Activated effector memory CD4-positive, alpha-beta T cell treated with Interleukin-2 at 50 U/mL for 16 hours (primary cell): ENCODE measurements around the gene LIPC.

Experiments used
- DNase-seq: peaks from one replicate; pipeline ENCODE4 v3.0.0-alpha.2; 2020

Gene LIPC

GRCh38 chr15:58431221-58432149 lies at the start of gene LIPC:
Gene LIPC, plus strand, starts transcription at chr15:58431991. Its CDS starts 42 bp downstream, at chr15:58432033.
- no peak for DNase-seq

DNA sequence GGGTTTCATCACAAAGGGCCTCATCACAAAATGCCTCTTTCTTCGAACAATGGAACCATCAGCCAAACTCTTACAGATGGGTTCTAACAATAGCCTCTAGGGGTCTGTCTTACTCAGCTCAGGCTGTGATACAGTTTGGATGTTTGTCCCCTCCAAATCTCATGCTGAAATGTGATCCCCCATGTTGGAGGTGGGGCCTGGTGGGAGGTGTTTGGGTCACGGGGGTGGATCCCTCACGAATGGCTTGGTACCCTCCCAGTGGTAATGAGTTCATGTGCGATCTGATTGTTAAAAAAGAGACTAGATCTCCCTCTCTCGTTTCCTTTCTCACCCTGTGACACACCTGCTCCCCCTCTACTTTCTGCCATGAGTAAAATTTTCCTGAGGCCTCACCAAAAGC lies 47.9 kb upstream of the LIPC start:
- DNase-seq: no peak

DNA sequence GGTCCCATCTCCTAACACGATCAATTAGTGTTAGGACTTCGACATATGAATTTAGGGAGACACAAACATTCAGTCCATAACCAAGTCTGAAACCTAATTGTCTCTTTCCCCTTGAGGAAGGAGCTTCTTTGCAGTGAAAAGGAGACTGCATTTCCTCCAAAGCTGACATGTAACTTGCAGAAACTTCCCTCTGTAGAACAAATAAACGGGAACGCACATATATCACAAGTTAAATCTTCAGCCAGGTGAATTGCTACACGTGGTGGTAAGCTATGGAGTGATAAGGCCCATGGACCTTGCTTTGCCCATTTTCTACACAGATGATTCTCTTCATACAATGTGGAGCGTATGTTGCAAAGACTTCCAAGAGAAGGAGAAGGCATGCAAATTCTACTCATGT lies 47.1 kb upstream of the LIPC start:
- DNase-seq: no peak

GRCh38 chr15:58386081-58386480 lies 45.7 kb upstream of the LIPC start:
- DNase-seq: no peak

DNA sequence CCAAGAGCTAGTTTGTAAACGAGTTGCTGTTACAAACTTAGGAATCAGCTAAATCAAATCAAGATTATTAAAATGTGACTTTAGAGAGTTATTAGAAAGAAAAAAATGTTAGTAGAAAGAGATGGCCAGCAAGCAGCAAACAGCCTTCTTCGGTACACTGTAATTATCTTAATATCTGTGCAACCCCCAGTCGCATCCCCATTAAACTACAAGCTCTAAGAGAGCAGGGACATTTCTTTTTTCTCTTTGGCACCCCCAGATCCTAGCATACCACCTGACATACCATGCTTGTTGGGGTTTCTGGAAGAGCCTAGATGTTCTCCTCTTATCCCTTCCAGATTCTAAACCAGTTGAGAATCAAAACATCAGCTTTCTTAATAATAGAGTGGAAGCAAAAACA lies 45.1 kb upstream of the LIPC start:
- DNase-seq: no peak

DNA sequence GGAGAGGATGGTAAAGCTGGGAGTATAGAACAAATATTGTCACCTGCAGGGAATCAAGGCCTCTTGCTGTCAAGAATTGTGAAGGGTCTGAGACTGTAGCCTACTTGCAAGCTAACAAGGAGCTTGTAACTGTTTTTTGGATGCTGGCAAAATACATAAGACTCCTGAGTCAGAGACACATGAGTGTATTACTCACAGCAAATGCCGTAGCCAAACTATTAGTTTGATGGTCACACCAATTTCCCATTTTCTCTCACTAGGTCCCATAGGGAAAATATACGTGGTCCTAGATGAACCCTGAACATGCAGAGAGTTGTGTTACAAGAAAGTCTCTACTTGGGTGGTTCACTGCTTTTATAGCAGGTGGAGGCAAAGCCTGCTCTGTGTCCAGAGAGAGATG lies 44.7 kb upstream of the LIPC start:
- no peak for DNase-seq

DNA sequence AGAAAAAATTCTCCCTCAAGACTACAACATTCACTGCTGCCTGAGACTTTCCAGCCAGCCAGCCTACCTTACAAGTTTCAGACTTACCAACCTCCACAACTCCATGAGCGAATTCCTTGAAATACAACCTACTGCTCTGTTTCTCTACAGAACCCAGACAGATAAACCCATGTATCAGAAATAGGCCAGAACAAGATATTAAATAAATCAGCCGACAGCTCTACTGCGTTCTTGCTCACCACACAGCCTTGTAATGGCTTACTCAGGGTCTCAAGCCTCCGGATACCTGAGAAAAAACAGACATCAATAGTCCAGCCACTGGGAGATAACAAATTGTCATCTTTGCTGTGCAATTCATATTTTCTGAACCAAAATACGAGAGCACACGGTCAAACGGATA lies 43.6 kb upstream of the LIPC start:
- DNase-seq: no peak

- DNase-seq: no peak
Measured at GRCh38 chr15:58390118-58390517, 41.7 kb upstream of the LIPC start.

DNA sequence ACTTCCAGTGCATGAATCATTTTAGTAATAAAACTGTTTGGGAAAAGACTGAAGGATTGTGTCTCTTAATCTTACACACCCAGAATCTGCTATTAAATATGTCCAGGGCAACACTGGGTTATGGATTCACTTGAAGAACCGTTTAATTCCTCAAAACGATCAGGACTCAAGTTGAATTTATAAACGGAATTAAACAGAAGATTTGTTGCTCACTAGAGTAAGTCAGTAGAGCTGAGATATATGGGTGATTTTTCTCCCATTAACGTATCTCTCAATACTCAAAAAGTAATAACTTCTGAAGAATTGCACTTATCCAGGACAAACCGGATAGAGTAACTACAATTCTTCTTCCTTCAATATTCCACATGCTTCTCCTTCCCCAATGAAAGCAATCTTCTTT lies 41.1 kb upstream of the LIPC start:
- no peak for DNase-seq

GRCh38 chr15:58391088-58391487 lies 40.7 kb upstream of the LIPC start:
- no peak for DNase-seq

- DNase-seq: no peak
Measured at GRCh38 chr15:58392141-58392540, 39.6 kb upstream of the LIPC start.

DNA sequence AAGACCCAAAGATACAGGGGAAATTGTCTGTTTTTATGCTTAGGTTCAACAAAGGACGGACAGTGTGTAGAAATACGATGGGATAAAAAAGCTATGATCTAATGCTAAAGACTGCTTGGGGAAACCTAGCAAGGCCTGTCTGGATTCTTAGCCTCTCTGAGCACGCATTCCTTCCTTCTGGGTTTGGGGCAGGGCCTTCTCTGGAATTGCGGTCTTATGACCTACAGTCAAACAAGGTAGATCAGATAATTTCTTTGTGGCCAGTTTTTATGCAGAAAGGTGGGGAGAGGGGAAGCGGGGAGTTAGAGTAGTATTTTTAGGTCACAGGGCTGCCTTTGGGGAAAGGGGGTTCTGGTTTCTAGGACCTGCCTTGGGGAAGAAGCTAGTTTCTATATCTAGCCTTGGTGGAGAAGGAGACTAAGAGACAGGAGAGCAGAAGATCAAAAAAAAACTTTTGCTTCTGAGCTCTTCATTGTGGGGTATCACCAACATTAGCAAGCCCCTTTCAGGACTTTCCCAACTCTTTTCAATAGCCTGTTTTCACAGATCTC lies 39.1 kb upstream of the LIPC start:
- DNase-seq: no peak

DNA sequence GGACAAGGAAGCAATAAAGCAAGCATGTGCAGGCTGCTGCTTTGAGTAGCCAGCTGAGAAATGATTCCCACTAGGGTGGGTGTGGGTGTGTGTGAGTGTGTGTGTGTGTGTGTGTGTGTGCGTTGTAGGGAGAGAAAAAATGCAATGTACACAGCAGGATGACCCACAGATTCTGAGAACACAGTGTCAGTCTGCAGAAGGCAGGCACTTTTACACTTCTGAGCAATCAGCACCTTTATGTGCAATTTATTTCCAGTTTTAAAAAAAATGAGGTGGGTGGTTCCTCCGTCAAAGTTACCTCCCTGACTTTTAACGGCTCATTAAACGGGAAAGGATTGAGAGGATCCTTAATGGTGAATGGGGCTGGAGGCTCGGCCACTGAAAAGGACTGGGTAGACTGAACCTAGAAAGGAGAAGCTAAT lies 38.5 kb upstream of the LIPC start:
- DNase-seq: no peak

GRCh38 chr15:58396181-58396580 lies 35.6 kb upstream of the LIPC start:
- DNase-seq: no peak

- DNase-seq: no peak
Measured at GRCh38 chr15:58398071-58398470, 33.7 kb upstream of the LIPC start.

DNA sequence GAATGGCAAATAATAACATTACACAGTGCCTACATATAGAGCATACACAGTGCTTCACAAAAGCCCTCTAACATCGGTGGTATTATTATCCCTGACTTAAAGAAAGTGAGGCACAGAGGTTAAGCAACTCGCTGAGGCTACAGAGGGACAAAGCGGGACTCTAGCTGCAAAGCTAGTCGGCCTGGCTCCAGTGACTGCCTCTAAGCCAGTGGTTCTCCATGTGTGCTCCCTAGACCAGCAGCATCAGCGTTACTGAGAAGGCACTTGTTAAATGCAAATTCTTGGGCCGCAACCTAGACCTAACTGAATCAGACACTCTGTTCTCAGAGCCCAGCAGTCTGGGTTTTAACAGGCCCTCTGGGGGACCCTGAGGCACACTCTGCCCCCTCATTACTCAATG lies 33.1 kb upstream of the LIPC start:
- DNase-seq: no peak

DNA sequence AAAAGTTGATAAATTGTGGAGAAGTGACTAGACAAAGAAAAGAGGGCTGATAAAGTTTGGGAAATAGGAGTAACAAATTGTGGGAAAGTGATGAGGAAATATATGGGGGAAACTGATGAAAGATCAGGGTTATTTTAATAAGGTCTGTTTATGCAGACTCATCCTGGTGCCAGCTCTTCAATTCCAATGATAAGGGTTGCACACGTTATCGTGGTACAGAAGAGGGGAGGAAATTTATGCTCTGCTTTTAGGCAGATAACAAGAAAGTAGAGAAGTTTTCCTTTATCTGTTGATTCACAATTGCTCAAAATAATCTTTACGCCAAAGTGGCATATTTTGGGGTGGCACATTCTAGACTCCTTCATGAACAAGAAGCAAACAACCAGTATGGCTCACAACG lies 32.1 kb upstream of the LIPC start:
- DNase-seq: no peak

DNA sequence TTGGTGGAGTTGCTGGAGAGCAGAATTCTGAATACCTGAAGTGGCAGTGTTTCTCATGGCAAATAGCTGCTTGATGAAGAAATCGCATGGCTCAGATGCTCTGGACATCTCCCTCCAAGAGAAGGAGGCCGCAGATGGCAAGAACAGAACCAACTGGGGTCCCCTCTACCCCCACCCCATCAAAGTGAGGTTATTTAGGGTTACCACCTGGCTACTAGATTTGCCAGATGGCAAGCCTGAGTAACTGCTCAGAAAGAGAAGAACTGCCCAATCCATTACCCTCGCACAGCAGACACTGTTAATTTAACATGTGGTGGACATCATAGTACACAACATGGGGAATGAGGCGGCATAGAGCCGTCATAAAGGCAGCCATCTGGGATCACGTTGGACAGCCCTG lies 30.5 kb upstream of the LIPC start:
- no peak for DNase-seq

DNA sequence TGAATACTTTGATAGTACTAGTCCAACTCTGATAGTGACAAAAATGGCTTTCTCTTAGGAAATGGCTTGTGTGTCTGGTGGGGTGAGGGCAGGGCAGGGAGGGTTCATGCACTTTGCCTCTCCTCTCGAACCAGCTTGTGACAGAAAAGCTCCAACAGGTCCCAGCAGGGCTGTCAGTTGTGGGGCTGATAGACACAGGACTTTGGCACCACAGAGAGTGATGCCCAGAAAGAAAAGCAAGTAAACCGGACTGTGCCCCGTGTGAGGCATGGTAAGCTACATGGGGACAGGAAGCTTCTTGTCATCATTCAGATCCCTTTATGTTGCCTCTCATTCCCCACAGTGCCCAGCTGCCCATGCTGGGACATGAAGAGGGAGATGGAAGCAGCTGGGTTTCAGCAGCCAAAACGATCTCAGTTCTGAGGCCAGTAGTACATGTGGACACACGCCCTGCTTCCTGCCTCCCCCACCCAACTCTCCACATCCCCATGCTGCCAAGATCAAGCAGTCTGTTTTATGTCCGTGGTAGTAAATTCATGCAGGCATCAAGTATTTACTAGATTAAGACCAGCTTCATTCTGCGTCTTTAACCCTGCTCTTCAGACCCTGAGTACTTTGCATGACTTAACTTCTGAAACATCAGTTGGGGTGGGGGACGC lies 29.7 kb upstream of the LIPC start:
- no peak for DNase-seq

- no peak for DNase-seq
Measured at GRCh38 chr15:58403581-58403980, 28.2 kb upstream of the LIPC start.

DNA sequence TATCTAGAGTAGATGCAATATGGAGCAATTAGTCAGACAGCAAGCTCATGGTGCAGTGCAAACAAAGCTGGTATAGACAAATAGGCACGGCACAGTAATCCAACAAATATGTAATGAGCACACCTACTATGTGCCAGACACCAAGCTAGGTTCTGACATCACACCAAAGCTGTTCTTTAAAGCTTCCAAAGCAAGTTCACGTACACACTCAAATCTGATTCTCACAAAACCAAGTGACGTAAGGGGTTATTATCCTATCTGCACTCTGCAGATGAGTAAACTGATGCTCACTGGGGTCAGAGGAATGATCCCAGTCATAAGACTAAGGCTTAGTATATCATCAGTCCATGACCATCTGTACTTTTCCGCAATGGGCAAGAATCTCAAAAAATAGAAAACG lies 27.8 kb upstream of the LIPC start:
- DNase-seq: no peak

GRCh38 chr15:58404722-58405121 lies 27.1 kb upstream of the LIPC start:
- DNase-seq: no peak

- DNase-seq: no peak
Measured at GRCh38 chr15:58405865-58406264, 25.9 kb upstream of the LIPC start.

DNA sequence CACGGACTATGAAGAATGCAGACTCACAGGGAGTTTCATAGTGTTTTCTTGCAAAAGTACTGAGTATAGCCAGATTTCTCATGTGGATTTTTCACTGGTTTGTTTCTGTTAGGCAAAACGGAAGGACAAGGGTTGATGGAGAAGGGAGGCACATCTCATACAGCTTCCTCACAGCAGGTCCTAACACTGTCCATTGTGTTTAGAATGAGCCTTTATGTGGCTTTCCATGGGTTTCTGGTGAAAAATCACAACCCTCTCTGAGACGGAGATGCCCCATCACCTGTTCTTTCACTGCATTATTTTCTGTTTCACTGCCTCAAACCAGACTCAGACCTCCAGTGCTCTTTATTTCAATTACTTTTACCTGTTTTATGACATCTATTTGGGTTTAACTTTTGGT lies 25.0 kb upstream of the LIPC start:
- no peak for DNase-seq
